Osteocyte (in vitro differentiated cells): ENCODE measurements around the gene ASB2. TPM values are rescaled to one million over a fixed set of nuclear protein-coding genes. Genes with fewer than 3 reads are reported as not detected.

Experiments
- DNase-seq: peaks from one replicate; pipeline ENCODE4 v3.0.0; 2021; ENCODE audit warnings: mixed read lengths; ENCODE audit not compliant: unreplicated experiment; ENCODE audit errors: extremely low spot score
- H3K27ac Mint-ChIP-seq: one replicate; pipeline ENCODE4 v1.8.0; 2021; ENCODE audit warnings: mild to moderate bottlenecking, mixed read lengths; ENCODE audit not compliant: unreplicated experiment
- H3K27me3 Mint-ChIP-seq: one replicate; pipeline ENCODE4 v1.8.0; 2021; ENCODE audit warnings: mixed read lengths; ENCODE audit not compliant: unreplicated experiment
- H3K36me3 Mint-ChIP-seq: one replicate; pipeline ENCODE4 v1.8.0; 2021; ENCODE audit warnings: mixed read lengths; ENCODE audit not compliant: unreplicated experiment
- H3K4me1 Mint-ChIP-seq: one replicate; pipeline ENCODE4 v1.8.0; 2021; ENCODE audit warnings: mixed read lengths; ENCODE audit not compliant: unreplicated experiment
- H3K4me3 Mint-ChIP-seq: one replicate; pipeline ENCODE4 v1.8.0; 2021; ENCODE audit warnings: mild to moderate bottlenecking, moderate library complexity, mixed read lengths; ENCODE audit not compliant: unreplicated experiment
- H3K9me3 Mint-ChIP-seq: one replicate; pipeline ENCODE4 v1.8.0; 2021; ENCODE audit warnings: mixed read lengths; ENCODE audit not compliant: unreplicated experiment
- CTCF ChIP-seq: fragments of 200-600 bp; sonication (generic); IDR thresholded peaks from 2 replicates; pipeline ENCODE4 v1.5.0; 2021; ENCODE audit warnings: antibody characterized with exemption, mild to moderate bottlenecking, moderate library complexity
- total RNA-seq: library from RNA; stranded (reverse); gene quantifications from 2 replicates; pipeline ENCODE4 v1.2.1, GENCODE V29; 2021

Gene ASB2
- total RNA-seq, 1 donor from 2014 or later: 0.38 TPM

- Mint-ChIP-seq H3K36me3 (no peaks in the 10 kb centered on the region), H3K27me3 (peaks cover 18% of the 10 kb centered on the region), H3K9me3 (no peaks in the 10 kb centered on the region), H3K4me3 (no peak overlapping the region), H3K27ac (no peak overlapping the region), H3K4me1 (no peaks in the 10 kb centered on the region)
- no peak for TF ChIP-seq CTCF
- DNase-seq: no peak
These were observed 50.0 kb downstream of the ASB2 start for GRCh38 chr14:93926245-93926872.

- H3K9me3 Mint-ChIP-seq: no peaks in the 10 kb centered on the region
- no peak for DNase-seq
- no peak overlapping the region for H3K27ac Mint-ChIP-seq
- H3K4me1 Mint-ChIP-seq: no peaks in the 10 kb centered on the region
- H3K4me3 Mint-ChIP-seq: no peak overlapping the region
- H3K27me3 Mint-ChIP-seq: peaks cover 9% of the 10 kb centered on the region
- no peaks in the 10 kb centered on the region for H3K36me3 Mint-ChIP-seq
- no peak for TF ChIP-seq CTCF
These were observed 50.9 kb downstream of the ASB2 start for GRCh38 chr14:93925374-93925895.

- Mint-ChIP-seq H3K9me3 (peaks cover under 1% of the 10 kb centered on the region), H3K4me3 (no peak overlapping the region), H3K36me3 (no peaks in the 10 kb centered on the region), H3K27ac (no peak overlapping the region), H3K27me3 (peaks cover 8% of the 10 kb centered on the region), H3K4me1 (no peaks in the 10 kb centered on the region)
- no peak for TF ChIP-seq CTCF
- DNase-seq: no peak
These were observed 51.6 kb downstream of the ASB2 start for GRCh38 chr14:93924592-93925355.

- no peaks in the 10 kb centered on the region for H3K36me3 Mint-ChIP-seq
- no peak for TF ChIP-seq CTCF
These were observed 52.7 kb downstream of the ASB2 start for GRCh38 chr14:93923626-93924025.

More at GRCh38 chr14:93923626-93924025, 52.7 kb downstream of the ASB2 start:
- peaks cover 5% of the 10 kb centered on the region for H3K9me3 Mint-ChIP-seq
- H3K27ac Mint-ChIP-seq: no peak overlapping the region
- H3K4me1 Mint-ChIP-seq: no peaks in the 10 kb centered on the region
- no peak overlapping the region for H3K4me3 Mint-ChIP-seq
- peaks cover 10% of the 10 kb centered on the region for H3K27me3 Mint-ChIP-seq
- no peak for DNase-seq
